HepG2 (cell line): ENCODE results near the gene NXPE3. TPM values are rescaled to one million over a fixed set of nuclear protein-coding genes. Genes with fewer than 3 reads are reported as not detected.

Experiments
- CENPT ChIP-seq: sonication (generic); formaldehyde crosslinking; IDR thresholded peaks from 2 replicates; pipeline ENCODE4 v1.8.0; 2022; ENCODE audit warnings: low read depth, mild to moderate bottlenecking, moderate library complexity, missing genetic modification reagents
- GATA4 ChIP-seq: sonication (generic); IDR thresholded peaks from 2 replicates; pipeline ENCODE4 v1.6.1; 2016; ENCODE audit warnings: antibody characterized with exemption, low read depth, borderline replicate concordance
- JUNB ChIP-seq: sonication (generic); formaldehyde crosslinking; IDR thresholded peaks from 2 replicates; pipeline ENCODE4 v1.8.0; 2022; ENCODE audit warnings: missing genetic modification reagents, mild to moderate bottlenecking, borderline replicate concordance
- KDM6A ChIP-seq: IDR thresholded peaks from 2 replicates; pipeline ENCODE4 v1.6.1; 2016; ENCODE audit warnings: low read depth
- KLF6 ChIP-seq: IDR thresholded peaks from 2 replicates; pipeline ENCODE4 v1.8.0; 2016; ENCODE audit warnings: missing biosample characterization, missing genetic modification reagents
- MAFF ChIP-seq: IDR thresholded peaks from 2 replicates; pipeline ENCODE4 v1.6.1; 2011; ENCODE audit warnings: low read depth, low read length, improper control_type of control experiment
- MAZ ChIP-seq, 2 experiments: sonication (generic) in 1 of 2; formaldehyde crosslinking in 1 of 2; IDR thresholded peaks; 2 replicates each; pipeline versions ENCODE4 v1.5.0 to v1.6.1; 2012 to 2020; ENCODE audit warnings: low read depth in 2 of 2, mild to moderate bottlenecking in 2 of 2, borderline replicate concordance in 1 of 2, improper control_type of control experiment in 1 of 2, low read length in 1 of 2, missing genetic modification reagents in 1 of 2, moderate library complexity in 1 of 2
- MTA1 ChIP-seq: sonication (generic); formaldehyde crosslinking; IDR thresholded peaks from 2 replicates; pipeline ENCODE4 v1.4.0; 2020; ENCODE audit warnings: missing genetic modification reagents, mild to moderate bottlenecking, borderline replicate concordance
- RXRA ChIP-seq: sonication (generic); formaldehyde crosslinking; IDR thresholded peaks from 2 replicates; pipeline ENCODE4 v1.5.1; 2020; ENCODE audit warnings: missing genetic modification reagents
- SOX5 ChIP-seq: IDR thresholded peaks from 2 replicates; pipeline ENCODE4 v1.6.1; 2016; ENCODE audit warnings: borderline replicate concordance
- ZNF235 ChIP-seq: sonication (generic); formaldehyde crosslinking; IDR thresholded peaks from 2 replicates; pipeline ENCODE4 v1.8.1; 2023; ENCODE audit warnings: mild to moderate bottlenecking, missing genetic modification reagents, borderline replicate concordance
- ZNF3 ChIP-seq: IDR thresholded peaks from 2 replicates; pipeline ENCODE4 v1.7.0; 2017; ENCODE audit warnings: inconsistent platforms
- ZNF382 ChIP-seq: sonication (generic); formaldehyde crosslinking; IDR thresholded peaks from 2 replicates; pipeline ENCODE4 v1.5.0; 2020; ENCODE audit warnings: missing genetic modification reagents, mild to moderate bottlenecking, borderline replicate concordance
- ZNF441 ChIP-seq: sonication (generic); formaldehyde crosslinking; IDR thresholded peaks from 2 replicates; pipeline ENCODE4 v1.7.0; 2021; ENCODE audit warnings: missing genetic modification reagents, borderline replicate concordance
- ZNF446 ChIP-seq: sonication (generic); formaldehyde crosslinking; IDR thresholded peaks from 2 replicates; pipeline ENCODE4 v1.5.0; 2020; ENCODE audit warnings: mild to moderate bottlenecking, missing genetic modification reagents
- ZNF777 ChIP-seq: sonication (generic); formaldehyde crosslinking; IDR thresholded peaks from 2 replicates; pipeline ENCODE4 v1.4.0; 2020; ENCODE audit warnings: missing genetic modification reagents
- polyA plus RNA-seq, 8 experiments: library from polyadenylated mRNA; depleted of rRNA in 3 of 8; stranded (reverse) in 7 of 8; unstranded in 1 of 8; fragments of >200 nt; fragmentation: Illumina TruSeq in 4 of 8; extraction: Trizol in 4 of 8; gene quantifications; 2 replicates each; pipeline versions ENCODE4 v1.2.1 to v1.2.3, GENCODE V29; 2011 to 2016; ENCODE audit warnings: low read depth in 4 of 8, missing spikeins in 1 of 8, mixed read lengths in 1 of 8; ENCODE audit not compliant: insufficient read depth in 1 of 8
- total RNA-seq, 5 experiments: library from RNA; depleted of rRNA; stranded (reverse); fragments of >200 nt; fragmentation: Illumina TruSeq; extraction: Trizol; gene quantifications; 2 replicates each; pipeline ENCODE4 v1.2.3, GENCODE V29; 2016; ENCODE audit warnings: low read depth in 1 of 5
- TF ChIP-seq, protein P1 (sequence below): sonication (generic); formaldehyde crosslinking; IDR thresholded peaks from 2 replicates; pipeline ENCODE4 v1.4.0; 2020; ENCODE audit warnings: missing genetic modification reagents, mild to moderate bottlenecking, borderline replicate concordance
- TF ChIP-seq, protein P2 (sequence below): sonication (generic); formaldehyde crosslinking; IDR thresholded peaks from 2 replicates; pipeline ENCODE4 v1.5.0; 2020; ENCODE audit warnings: missing genetic modification reagents
- TF ChIP-seq, protein P3 (sequence below): sonication (generic); formaldehyde crosslinking; IDR thresholded peaks from 2 replicates; pipeline ENCODE4 v1.8.1; 2023; ENCODE audit warnings: mild to moderate bottlenecking, missing genetic modification reagents, borderline replicate concordance
- TF ChIP-seq, protein P4 (sequence below): sonication (generic); formaldehyde crosslinking; conservative IDR thresholded peaks from 2 replicates; pipeline ENCODE4 v1.8.0; 2022; ENCODE audit warnings: low read depth, missing genetic modification reagents
- TF ChIP-seq, protein P5 (sequence below): sonication (generic); formaldehyde crosslinking; IDR thresholded peaks from 2 replicates; pipeline ENCODE4 v1.4.0; 2020; ENCODE audit warnings: missing genetic modification reagents

Gene NXPE3
- total and polyA plus RNA-seq, 2 of the 13 experiments (the other 11 are each of a cell fraction or from before 2014, with no cell fraction given), result 3.5 to 4.7 TPM

DNA sequence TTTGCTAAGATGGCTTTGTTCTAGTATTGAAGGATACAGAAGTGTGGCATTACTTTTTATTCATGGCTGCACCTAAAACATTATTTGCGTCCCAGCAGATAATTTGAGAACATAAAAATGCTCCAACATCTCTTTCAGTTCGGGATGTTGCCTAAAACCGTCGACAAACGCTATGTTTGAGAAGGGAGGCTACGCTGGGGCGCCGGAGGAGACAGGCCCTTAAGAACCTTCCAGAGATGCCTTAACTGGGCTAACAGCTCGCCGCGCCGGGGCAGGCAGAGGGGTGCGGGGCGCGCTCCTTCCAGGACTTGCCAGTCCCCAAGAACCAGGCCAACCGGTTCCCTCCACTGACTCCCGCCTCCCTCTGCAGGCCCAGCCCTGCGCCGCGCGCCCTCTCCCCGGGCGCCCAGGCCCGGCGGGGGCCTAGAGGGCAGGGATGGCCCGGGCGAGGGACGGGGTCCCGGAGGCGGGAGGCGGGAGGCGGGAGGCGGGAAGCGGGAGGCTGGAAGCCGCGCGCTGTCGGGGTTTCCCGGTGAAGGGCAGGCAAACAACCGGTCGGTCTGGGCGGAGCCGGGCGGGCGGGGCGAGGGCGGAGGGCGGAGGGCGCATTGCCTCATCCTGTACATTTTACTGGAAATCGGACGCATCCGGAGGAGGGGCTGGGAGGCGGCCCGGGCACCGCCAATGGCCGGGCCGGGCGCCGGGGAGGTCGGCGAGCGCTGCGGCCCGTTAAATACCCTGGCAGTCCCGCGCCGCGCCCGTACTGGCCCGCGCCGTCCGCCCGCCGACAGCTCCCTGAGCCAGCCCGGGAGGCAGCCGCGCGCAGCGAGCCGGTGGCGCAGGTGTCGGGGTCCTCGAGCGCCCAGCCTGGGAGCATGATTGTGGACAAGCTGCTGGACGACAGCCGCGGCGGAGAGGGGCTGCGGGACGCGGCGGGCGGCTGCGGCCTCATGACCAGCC lies 70.0 kb downstream of the NXPE3 start, which contains the start of gene NFKBIZ (continued):
- TF ChIP-seq GATA4 (peak; percentile 90), CENPT (peak; percentile 7; the same call in 1 of the 2 replicates), ZNF777 (CRISPR knock-in tag) (peak; percentile 77; the same call in 1 of the 2 replicates), RXRA (CRISPR knock-in tag) (peak; percentile 55; the same call in 1 of the 2 replicates), ZNF3 (CRISPR knock-in tag) (0 out of 2 replicates have a peak, but pooled peaks have one; percentile 10), ZNF441 (no peak), JUNB (CRISPR knock-in tag) (no peak), MAZ (IDR thresholded peaks at IDR 0.05; ENCODE audit: borderline replicate concordance, low read depth, low read length) (peak; percentile 87), MAZ (CRISPR knock-in tag; IDR thresholded peaks at IDR 0.05; ENCODE audit: low read depth) (peak; percentile 95), SOX5 (no peak), ZNF446 (CRISPR knock-in tag) (no peak), KLF6 (CRISPR knock-in tag) (peak; percentile 47; the same call in 1 of the 2 replicates), MAFF (no peak), ZNF382 (no peak), KDM6A (no peak), MTA1 (0 out of 2 replicates have a peak, but pooled peaks have one; percentile 27), ZNF235 (CRISPR knock-in tag) (peak; percentile 83; the same call in 1 of the 2 replicates)
- TF ChIP-seq, protein P1, sequence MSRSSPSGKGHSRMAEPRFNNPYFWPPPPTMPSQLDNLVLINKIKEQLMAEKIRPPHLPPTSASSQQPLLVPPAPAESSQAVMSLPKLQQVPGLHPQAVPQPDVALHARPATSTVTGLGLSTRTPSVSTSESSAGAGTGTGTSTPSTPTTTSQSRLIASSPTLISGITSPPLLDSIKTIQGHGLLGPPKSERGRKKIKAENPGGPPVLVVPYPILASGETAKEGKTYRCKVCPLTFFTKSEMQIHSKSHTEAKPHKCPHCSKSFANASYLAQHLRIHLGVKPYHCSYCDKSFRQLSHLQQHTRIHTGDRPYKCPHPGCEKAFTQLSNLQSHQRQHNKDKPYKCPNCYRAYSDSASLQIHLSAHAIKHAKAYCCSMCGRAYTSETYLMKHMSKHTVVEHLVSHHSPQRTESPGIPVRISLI (CRISPR knock-in tag), result no peak
- TF ChIP-seq, protein P2, sequence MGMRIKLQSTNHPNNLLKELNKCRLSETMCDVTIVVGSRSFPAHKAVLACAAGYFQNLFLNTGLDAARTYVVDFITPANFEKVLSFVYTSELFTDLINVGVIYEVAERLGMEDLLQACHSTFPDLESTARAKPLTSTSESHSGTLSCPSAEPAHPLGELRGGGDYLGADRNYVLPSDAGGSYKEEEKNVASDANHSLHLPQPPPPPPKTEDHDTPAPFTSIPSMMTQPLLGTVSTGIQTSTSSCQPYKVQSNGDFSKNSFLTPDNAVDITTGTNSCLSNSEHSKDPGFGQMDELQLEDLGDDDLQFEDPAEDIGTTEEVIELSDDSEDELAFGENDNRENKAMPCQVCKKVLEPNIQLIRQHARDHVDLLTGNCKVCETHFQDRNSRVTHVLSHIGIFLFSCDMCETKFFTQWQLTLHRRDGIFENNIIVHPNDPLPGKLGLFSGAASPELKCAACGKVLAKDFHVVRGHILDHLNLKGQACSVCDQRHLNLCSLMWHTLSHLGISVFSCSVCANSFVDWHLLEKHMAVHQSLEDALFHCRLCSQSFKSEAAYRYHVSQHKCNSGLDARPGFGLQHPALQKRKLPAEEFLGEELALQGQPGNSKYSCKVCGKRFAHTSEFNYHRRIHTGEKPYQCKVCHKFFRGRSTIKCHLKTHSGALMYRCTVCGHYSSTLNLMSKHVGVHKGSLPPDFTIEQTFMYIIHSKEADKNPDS (CRISPR knock-in tag), result no peak
- TF ChIP-seq, protein P3, sequence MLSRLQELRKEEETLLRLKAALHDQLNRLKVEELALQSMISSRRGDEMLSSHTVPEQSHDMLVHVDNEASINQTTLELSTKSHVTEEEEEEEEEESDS (CRISPR knock-in tag), result 0 out of 2 replicates have a peak, but pooled peaks have one; percentile 16
- TF ChIP-seq, protein P4, sequence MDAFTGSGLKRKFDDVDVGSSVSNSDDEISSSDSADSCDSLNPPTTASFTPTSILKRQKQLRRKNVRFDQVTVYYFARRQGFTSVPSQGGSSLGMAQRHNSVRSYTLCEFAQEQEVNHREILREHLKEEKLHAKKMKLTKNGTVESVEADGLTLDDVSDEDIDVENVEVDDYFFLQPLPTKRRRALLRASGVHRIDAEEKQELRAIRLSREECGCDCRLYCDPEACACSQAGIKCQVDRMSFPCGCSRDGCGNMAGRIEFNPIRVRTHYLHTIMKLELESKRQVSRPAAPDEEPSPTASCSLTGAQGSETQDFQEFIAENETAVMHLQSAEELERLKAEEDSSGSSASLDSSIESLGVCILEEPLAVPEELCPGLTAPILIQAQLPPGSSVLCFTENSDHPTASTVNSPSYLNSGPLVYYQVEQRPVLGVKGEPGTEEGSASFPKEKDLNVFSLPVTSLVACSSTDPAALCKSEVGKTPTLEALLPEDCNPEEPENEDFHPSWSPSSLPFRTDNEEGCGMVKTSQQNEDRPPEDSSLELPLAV (CRISPR knock-in tag), result no peak
- TF ChIP-seq, protein P5, sequence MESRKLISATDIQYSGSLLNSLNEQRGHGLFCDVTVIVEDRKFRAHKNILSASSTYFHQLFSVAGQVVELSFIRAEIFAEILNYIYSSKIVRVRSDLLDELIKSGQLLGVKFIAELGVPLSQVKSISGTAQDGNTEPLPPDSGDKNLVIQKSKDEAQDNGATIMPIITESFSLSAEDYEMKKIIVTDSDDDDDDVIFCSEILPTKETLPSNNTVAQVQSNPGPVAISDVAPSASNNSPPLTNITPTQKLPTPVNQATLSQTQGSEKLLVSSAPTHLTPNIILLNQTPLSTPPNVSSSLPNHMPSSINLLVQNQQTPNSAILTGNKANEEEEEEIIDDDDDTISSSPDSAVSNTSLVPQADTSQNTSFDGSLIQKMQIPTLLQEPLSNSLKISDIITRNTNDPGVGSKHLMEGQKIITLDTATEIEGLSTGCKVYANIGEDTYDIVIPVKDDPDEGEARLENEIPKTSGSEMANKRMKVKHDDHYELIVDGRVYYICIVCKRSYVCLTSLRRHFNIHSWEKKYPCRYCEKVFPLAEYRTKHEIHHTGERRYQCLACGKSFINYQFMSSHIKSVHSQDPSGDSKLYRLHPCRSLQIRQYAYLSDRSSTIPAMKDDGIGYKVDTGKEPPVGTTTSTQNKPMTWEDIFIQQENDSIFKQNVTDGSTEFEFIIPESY (CRISPR knock-in tag), result no peak
